GM12878 (cell line): Measurements from ENCODE around the gene CAPN3.

Experiments used
- CTCF ChIP-seq, 3 experiments: IDR thresholded peaks in 2 of 3; conservative IDR thresholded peaks in 1 of 3; 2 replicates each; pipeline ENCODE4 v1.5.1; 2011; ENCODE audit warnings: low read depth in 3 of 3, low read length in 3 of 3, mild to moderate bottlenecking in 3 of 3, control low read depth in 2 of 3, moderate library complexity in 2 of 3, inconsistent platforms in 1 of 3, mixed read lengths in 1 of 3; ENCODE audit not compliant: control insufficient read depth in 2 of 3, insufficient read depth in 1 of 3; ENCODE audit errors: extremely low read depth in 1 of 3
- SREBF1 ChIP-seq: IDR thresholded peaks from 2 replicates; pipeline ENCODE4 v1.6.1; 2012; ENCODE audit warnings: mild to moderate bottlenecking, low read length
- ZNF207 ChIP-seq: fragments of 450-650 bp; IDR thresholded peaks from 2 replicates; pipeline ENCODE4 v1.6.1; 2014; ENCODE audit warnings: antibody characterized with exemption, mild to moderate bottlenecking, borderline replicate concordance

GRCh38 chr15:42367041-42367440, 7.7 kb downstream of the CAPN3 start:
- TF ChIP-seq CTCF (IDR thresholded peaks at IDR 0.05 in 2 of 3, conservative IDR thresholded peaks at IDR 0.05 in 1 of 3; ENCODE audit: control insufficient read depth in 2 of 3, extremely low read depth in 1 of 3, insufficient read depth in 1 of 3, low read depth in 3 of 3, low read length in 3 of 3) (no peak), ZNF207 (no peak), SREBF1 (no peak)
